OCI-LY1 (cell line): ENCODE results near the gene CTXND1.

Experiments
- H2AFZ ChIP-seq: fragments of 200-600 bp; sonication (generic), shearing (Covaris generic); 2 replicates; pipeline ENCODE4 v1.6.0; 2014; ENCODE audit warnings: antibody characterized with exemption, mild to moderate bottlenecking, low read length
- H3F3A ChIP-seq: fragments of 200-600 bp; sonication (generic), shearing (Covaris generic); 2 replicates; pipeline ENCODE4 v1.6.0; 2014; ENCODE audit warnings: mild to moderate bottlenecking, antibody characterized with exemption, low read length, moderate library complexity; ENCODE audit not compliant: insufficient read depth
- H3K27ac ChIP-seq: fragments of 200-600 bp; sonication (generic); 2 replicates; pipeline ENCODE4 v1.5.1; 2014; ENCODE audit warnings: low read length, mixed run types, mild to moderate bottlenecking, low read depth; ENCODE audit not compliant: poor library complexity, severe bottlenecking
- H3K27me3 ChIP-seq: fragments of 200-600 bp; sonication (generic); 2 replicates; pipeline ENCODE4 v1.6.0; 2014; ENCODE audit warnings: antibody characterized with exemption, mild to moderate bottlenecking, low read length, moderate library complexity; ENCODE audit not compliant: insufficient read depth
- H3K36me3 ChIP-seq: fragments of 200-600 bp; sonication (generic); 2 replicates; pipeline ENCODE4 v1.6.1; 2014; ENCODE audit warnings: mild to moderate bottlenecking, antibody characterized with exemption, low read length, moderate library complexity, mixed read lengths; ENCODE audit not compliant: insufficient read depth
- H3K4me1 ChIP-seq: fragments of 200-600 bp; sonication (generic); 2 replicates; pipeline ENCODE4 v1.5.1; 2014; ENCODE audit warnings: mild to moderate bottlenecking, low read length, moderate library complexity; ENCODE audit not compliant: insufficient read depth, severe bottlenecking
- H3K4me2 ChIP-seq: fragments of 200-600 bp; sonication (generic), shearing (Covaris generic); 2 replicates; pipeline ENCODE4 v1.6.1; 2014; ENCODE audit warnings: low read length
- H3K4me3 ChIP-seq: fragments of 200-600 bp; sonication (generic); 2 replicates; pipeline ENCODE4 v1.5.1; 2014; ENCODE audit warnings: low read length, low read depth, mild to moderate bottlenecking, mixed read lengths; ENCODE audit not compliant: poor library complexity, severe bottlenecking
- H3K79me2 ChIP-seq: fragments of 200-600 bp; shearing (Covaris generic); 2 replicates; pipeline ENCODE4 v1.6.1; 2016; ENCODE audit warnings: mixed run types, low read length, mixed read lengths; ENCODE audit not compliant: insufficient read depth
- H3K9ac ChIP-seq: fragments of 200-600 bp; sonication (generic), shearing (Covaris generic); 2 replicates; pipeline ENCODE4 v1.6.1; 2014; ENCODE audit warnings: mild to moderate bottlenecking, low read length, mixed read lengths
- H3K9me2 ChIP-seq: fragments of 200-600 bp; sonication (generic), shearing (Covaris generic); 2 replicates; pipeline ENCODE4 v1.6.1; 2014; ENCODE audit warnings: low read depth, mild to moderate bottlenecking, low read length, mixed read lengths
- H3K9me3 ChIP-seq: fragments of 200-600 bp; shearing (Covaris generic); 2 replicates; pipeline ENCODE4 v1.6.1; 2014; ENCODE audit warnings: low read length, mixed read lengths
- H4K20me1 ChIP-seq: fragments of 200-600 bp; sonication (generic), shearing (Covaris generic); 2 replicates; pipeline ENCODE4 v1.6.0; 2016; ENCODE audit warnings: mild to moderate bottlenecking, low read length; ENCODE audit not compliant: insufficient read depth
- CTCF ChIP-seq: fragments of 200-600 bp; sonication (generic), shearing (Covaris generic); IDR thresholded peaks from 2 replicates; pipeline ENCODE4 v1.5.1; 2017; ENCODE audit warnings: mild to moderate bottlenecking, antibody characterized with exemption, low read length, moderate library complexity, mixed read lengths
- EZH2 ChIP-seq: fragments of 200-600 bp; sonication (generic), shearing (Covaris generic); IDR thresholded peaks from 2 replicates; pipeline ENCODE4 v1.8.0; 2017; ENCODE audit warnings: borderline replicate concordance, mixed run types, mild to moderate bottlenecking, antibody characterized with exemption, low read length, moderate library complexity, mixed read lengths

Gene CTXND1

GRCh38 chr15:80199869-80200268 lies 52.1 kb downstream of the CTXND1 start:
- Histone ChIP-seq H3K4me1 (no peaks in the 10 kb centered on the region), H3K4me2 (no peak overlapping the region), H3F3A (no peaks in the 10 kb centered on the region), H3K27me3 (0 out of 2 replicates have a peak, but pooled peaks cover 3% of the 10 kb centered on the region), H3K9ac (no peak overlapping the region), H3K4me3 (no peak overlapping the region), H3K9me3 (no peaks in the 10 kb centered on the region), H3K79me2 (no peaks in the 10 kb centered on the region), H3K27ac (no peak overlapping the region), H4K20me1 (no peaks in the 10 kb centered on the region), H3K36me3 (no peaks in the 10 kb centered on the region), H2AFZ (no peak overlapping the region), H3K9me2 (no peaks in the 10 kb centered on the region)
- TF ChIP-seq EZH2 (no peak), CTCF (no peak)

DNA sequence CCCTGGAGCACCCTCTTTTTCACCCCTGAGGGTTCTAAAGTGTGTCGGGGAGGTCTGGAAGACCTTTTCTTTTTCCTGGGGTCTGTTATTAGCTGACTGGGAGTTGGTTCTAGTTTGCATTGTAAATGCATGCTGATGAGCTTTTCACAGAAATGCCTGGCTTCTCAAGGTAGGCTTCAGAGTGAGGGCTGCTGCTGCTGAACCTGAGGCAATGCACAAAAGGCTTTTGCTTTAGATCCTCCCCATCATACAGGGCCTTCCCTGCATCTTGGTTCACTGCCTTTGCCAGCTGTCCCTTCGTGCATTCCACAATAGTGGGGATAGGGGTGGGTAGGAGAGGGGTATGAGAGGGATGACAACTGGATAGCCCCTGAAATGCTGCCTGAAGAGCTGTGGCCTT lies 52.6 kb downstream of the CTXND1 start:
- H3K9me2 ChIP-seq = no peaks in the 10 kb centered on the region
- no peaks in the 10 kb centered on the region for H3K36me3 ChIP-seq
- no peak overlapping the region for H3K4me2 ChIP-seq
- H3F3A ChIP-seq = no peaks in the 10 kb centered on the region
- H3K4me1 ChIP-seq = no peaks in the 10 kb centered on the region
- H2AFZ ChIP-seq = no peak overlapping the region
- no peak overlapping the region for H3K4me3 ChIP-seq
- no peaks in the 10 kb centered on the region for H3K79me2 ChIP-seq
- H3K27me3 ChIP-seq = 0 out of 2 replicates have a peak, but pooled peaks cover 3% of the 10 kb centered on the region
- TF ChIP-seq CTCF = no peak
- no peak for TF ChIP-seq EZH2
- H3K9ac ChIP-seq = no peak overlapping the region
- H4K20me1 ChIP-seq = no peaks in the 10 kb centered on the region
- H3K27ac ChIP-seq = no peak overlapping the region
- no peaks in the 10 kb centered on the region for H3K9me3 ChIP-seq

- Histone ChIP-seq H4K20me1 (no peaks in the 10 kb centered on the region), H3K9me3 (no peaks in the 10 kb centered on the region), H3K27me3 (peaks cover 6% of the 10 kb centered on the region; the same call in 1 of the 2 replicates), H3K36me3 (no peaks in the 10 kb centered on the region), H3K4me1 (no peaks in the 10 kb centered on the region), H3K4me2 (no peak overlapping the region), H3K79me2 (no peaks in the 10 kb centered on the region), H3K9me2 (no peaks in the 10 kb centered on the region), H2AFZ (no peak overlapping the region), H3K27ac (no peak overlapping the region), H3K4me3 (no peak overlapping the region), H3K9ac (no peak overlapping the region), H3F3A (no peaks in the 10 kb centered on the region)
- no peak for TF ChIP-seq EZH2
- no peak for TF ChIP-seq CTCF
Measured at GRCh38 chr15:80194914-80195313, 57.1 kb downstream of the CTXND1 start.
